Measurements from ENCODE around the gene PLCD1.
A peak's percentile ranks its signal among the peaks of the same experiment; 100 is the strongest.
"Not testable (repeated sequence)": the region's sequence is repeated elsewhere in the genome, so short reads cannot be mapped to it uniquely, and the experiment has no call there.

The PLCD1 gene

DNA sequence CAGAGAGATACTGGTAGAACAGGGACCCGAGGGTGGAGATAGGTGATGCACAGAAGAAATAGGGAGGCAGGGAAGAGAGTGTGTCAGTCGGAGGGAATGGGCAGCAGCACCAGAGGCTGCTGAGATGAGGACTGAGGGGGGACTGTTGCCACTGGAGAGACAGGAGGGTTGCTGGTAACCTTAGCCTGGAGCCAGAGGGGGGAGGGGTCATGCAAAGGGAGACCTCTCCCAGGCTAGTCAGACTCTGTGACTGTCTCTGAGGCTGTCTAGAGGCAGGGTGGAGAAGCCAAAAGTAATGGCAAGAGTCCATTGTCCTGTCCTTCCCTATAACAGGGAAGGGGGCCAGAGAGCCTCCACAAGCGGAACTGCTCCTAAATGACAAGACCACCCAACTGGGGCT is 7.5 kb upstream of the PLCD1 start:
- DNase-seq (ENCODE audit: low read depth in 2 of 2), result no peak

DNA sequence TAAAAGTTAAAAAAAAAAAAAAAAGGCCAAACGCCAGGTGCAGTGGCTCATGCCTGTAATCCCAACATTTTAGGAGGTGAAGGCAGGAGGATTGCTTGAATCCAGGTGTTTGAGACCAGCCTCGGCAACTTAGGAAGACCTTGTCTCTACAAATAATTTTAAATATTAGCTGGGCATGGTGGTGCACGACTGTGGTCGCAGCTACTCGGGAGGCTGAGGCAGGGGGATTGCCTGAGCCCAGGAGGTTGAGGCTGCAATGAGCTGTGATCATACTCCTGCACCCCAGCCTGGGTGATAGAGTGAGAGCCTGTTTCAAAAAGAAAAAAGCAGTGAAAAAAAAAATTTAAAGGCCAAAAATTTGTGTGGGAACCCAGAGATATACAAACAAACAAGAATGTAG is 6.8 kb upstream of the PLCD1 start:
- DNase-seq (ENCODE audit: low read depth in 2 of 2), result no peak

DNA sequence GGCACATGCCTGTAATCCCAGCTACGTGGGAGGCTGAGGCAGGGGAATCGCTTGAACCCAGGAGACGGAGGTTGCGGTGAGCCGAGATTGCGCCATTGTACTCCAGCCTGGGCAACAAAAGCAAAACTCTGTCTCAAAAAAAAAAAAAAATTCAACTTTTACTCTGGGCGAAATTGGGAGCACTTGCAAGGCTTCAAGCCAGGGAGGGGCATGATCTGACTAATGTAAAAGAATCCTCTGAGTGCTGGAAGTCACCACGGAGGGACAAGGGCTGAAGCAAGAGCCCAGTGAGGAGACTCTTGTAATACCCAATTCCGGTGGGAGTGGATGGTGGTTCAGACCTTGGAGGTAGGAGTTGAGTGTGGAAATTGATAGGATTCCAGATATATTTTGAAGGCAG is 4.9 kb upstream of the PLCD1 start:
- DNase-seq (ENCODE audit: low read depth in 2 of 2), result not testable (repeated sequence)

DNA sequence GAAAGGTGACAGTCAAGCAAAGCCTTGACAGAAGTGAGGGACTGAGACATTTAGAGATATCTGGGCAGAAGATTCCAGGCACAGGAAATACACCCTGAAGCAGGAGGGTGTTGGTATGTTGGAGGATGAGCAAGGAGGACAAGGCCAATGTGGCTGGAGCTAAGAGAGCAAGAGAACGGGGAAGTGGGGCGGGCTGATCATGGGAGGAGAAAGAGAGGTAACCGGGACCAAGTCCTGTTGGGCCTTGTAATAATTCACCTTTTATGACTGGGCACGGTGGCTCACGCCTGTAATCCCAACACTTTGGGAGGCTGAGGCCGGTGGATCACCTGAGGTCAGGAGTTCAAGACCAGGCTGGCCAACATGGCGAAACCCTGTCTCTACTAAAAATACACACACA is 4.1 kb upstream of the PLCD1 start:
- not testable (repeated sequence) for DNase-seq (ENCODE audit: low read depth in 2 of 2)

DNA sequence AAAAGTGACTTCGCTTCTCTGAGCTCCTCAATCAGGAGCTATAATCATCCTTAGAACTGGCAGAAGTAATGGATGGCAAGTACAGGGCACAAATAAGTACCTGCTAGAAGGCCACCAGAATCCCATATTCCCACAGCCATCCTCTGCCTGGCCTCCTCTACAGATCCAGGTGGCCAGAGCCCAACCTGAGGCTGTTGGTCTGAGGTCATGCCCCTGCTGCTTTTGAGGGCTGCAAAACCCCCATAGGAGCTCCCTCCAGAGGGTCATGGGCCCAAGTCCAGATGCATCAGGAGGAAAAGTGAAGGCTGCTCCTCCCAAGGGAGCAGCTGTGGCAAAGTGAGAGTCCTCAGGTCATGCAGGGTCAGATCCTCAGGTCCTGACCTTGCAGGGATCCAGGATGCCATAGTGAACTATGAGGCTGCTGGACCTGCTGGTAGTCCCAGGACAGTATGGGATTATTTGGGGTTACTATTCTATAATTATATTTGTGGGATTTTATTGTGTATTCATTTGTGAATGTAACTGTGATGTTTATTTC is 3.0 kb upstream of the PLCD1 start:
- DNase-seq (ENCODE audit: low read depth in 2 of 2), result no peak

DNA sequence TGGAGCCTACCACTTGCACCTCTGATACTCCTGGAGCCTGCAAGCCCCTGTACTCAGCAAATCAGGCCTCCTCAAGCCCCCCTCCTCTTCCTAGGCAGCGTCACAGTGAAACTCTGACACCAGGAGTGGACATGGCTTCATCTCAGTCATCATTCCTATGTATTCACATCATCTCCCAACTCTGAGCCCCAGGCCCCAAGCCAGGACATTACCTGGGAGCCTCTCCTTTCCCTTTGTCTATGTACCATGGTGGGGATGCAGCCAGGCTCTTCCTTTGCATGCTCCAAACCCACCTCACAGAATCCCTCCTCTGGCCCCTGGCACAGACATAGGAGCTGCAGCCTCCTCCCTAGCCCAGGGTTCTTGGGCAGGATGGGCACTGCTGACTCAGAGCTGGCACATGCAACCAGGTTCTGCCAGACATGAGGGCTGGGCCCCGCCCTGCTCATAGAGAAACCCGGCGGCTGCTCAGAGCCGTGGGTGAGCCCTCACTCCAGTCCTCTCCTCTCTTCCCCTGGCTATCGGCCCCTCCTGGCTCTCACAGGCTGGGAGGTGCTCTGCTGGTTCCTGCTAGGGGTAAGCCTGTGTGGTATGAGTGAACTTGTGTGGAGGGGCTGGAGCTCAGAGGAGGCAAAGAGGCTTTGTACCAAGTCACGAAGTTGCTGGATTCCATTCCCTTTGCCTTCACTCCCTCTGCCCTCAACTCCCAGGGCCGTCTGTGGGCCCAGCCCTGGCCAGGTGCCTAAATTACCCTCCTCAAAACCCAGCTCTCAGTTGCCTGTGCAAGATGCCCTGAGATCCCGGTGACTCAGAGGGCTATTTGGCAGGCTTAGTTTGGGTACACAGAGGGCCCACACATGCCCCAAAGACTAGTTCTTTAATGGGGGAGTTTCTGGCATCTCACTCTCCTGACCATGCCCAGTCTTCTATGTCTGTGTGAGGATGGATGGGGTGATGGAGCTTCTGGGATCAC is 1.9 kb upstream of the PLCD1 start:
- peak in 1 of 2 donors; percentile 35 for DNase-seq (ENCODE audit: low read depth in 2 of 2)

DNA sequence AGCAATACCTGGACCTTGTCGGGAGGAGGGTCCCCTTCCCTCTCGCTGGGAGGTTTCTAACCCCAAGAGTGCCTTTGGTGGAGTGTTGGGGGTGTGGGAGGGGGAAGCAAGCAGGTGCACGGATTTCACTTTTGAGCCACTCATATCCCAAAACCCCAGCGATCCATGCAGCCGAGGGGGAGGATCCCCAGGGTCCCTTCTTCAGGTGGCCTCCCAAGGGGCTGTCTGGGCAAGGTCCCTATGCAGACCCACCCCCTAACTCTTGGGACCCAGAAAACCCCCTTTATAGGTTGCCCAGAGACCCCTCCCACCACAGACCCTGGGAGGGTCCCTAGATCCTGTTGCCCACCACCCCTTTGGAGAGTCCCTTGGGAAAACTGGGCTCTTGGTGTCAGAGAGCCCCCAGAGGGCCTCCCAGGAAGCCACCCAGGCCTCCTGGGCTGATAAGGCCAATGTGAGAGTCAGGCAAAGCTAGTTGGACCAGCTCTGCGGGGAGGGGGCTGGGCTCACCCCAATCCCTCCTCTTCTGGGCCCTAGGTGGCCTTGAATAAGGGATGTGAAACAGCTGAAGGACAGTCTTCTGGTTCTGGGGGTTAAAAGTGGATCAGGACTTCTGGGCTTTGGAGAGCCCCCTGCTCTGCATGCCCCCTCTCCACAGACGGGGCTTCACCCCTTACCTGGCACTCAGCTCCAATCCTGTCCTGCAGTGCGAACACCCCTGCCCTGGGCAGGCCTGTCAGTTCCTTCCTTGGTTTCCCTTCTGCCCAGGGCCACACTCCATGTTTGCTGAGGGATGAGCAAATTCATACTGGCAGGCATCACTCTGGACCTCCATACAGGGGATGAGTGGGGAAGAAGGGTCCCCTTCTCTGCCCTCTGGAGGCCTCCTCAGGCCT is 932 bp upstream of the PLCD1 start:
- no peak for DNase-seq (ENCODE audit: low read depth in 2 of 2)

DNA sequence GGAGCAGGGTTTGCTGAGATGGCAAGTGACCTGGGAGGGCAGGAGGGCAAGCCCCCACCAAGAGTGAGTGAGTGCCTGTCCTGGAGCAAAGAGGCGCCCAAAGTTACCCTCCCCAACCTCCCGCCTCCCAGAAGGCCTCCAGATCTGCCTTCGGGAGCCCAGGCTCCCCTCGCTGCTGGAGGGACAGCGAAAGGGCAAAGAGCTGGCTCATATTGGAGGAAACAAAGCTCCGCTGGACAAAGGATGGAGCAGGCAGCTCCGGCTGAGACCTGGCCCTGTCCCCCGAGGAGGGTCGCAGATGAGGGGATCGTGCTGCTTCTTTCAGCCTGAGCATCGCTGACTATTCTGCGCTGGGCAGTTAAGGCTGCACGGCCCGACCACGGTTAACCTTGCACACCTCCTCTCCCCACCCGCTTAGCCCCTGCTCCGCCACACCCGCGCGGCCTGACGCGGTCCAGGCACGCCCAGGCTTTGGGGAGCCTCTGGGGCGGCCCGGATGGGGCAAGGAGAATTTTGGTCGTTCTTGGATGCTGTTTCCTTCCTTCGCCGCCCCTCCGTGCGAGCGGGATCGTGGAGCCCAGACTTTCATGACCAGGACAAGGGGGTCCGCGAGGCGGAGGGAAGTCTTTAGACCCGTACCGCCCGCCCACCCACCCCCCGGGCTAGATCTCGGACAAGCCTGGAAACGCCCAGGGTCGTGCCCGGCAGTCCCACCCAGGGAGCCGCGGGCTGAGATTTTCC is 651 bp downstream of the PLCD1 start:
- DNase-seq (ENCODE audit: low read depth in 2 of 2), result no peak

DNA sequence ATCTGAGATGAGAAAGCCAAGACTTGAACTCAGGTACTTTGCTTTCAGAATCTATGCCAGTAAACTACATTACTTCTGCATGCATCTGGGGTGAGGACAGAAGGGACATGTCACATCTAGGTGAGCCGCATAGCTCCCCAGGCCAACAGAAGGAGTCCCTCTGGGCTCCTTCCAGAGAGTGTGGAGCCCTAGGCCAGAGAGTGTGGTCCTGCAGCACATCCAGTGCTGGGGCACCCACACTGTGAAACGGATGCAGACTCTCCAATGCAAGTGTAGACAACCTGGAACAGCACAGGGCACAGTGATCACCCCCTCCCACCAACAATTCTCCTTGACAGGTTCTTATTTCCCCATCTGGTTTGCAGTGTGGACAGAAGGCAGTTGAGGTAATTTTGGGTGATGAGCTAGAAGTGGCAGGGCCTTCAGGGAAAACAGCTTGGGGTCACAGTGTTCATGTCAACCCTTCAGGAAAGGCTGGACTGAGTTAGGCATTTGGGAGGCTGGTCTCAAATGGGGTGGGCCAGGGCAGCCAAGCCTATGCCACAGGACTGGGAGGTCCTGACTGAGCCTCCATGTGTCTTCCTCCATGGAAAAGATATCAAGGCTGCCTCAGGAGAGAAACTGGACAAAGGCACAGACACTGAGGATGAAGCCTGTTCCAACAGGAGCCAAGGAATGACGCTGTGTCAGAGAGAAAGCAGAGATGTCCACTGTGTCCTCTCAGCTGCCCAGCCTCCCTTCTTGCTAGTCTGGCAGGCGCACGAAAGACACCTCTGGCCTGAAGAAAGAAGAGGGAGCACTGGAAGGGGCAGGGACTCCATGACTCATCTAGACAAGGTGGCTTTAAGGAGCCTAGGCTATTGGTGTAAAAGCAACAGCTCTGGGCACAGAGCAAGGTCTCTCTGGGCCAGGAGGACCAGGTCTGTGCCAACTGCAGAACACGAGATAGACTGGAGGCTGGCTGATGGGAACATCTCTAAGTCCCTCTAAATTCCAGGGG is 1.7 kb downstream of the PLCD1 start:
- DNase-seq (ENCODE audit: low read depth in 2 of 2), result no peak

DNA sequence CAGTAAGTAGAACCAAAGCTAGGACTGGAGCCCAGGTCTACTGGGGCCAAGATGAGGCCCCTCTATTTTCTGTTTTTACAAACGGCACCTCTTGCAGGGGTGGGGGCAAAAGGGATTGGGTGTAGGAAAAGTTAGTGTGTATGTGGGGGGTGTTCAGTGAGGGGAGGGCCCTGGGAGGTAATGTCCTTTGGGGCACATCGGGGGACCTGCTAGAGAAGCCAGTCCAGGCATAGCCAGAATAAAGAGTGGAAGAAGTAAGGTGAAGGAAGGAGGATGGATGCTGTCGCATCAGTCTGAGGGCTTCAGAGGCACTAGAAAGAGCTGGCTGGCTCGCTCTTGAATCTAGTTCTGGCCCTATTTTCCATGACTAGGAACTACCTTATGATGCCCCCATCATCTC is 2.6 kb downstream of the PLCD1 start:
- no peak for DNase-seq (ENCODE audit: low read depth in 2 of 2)

DNA sequence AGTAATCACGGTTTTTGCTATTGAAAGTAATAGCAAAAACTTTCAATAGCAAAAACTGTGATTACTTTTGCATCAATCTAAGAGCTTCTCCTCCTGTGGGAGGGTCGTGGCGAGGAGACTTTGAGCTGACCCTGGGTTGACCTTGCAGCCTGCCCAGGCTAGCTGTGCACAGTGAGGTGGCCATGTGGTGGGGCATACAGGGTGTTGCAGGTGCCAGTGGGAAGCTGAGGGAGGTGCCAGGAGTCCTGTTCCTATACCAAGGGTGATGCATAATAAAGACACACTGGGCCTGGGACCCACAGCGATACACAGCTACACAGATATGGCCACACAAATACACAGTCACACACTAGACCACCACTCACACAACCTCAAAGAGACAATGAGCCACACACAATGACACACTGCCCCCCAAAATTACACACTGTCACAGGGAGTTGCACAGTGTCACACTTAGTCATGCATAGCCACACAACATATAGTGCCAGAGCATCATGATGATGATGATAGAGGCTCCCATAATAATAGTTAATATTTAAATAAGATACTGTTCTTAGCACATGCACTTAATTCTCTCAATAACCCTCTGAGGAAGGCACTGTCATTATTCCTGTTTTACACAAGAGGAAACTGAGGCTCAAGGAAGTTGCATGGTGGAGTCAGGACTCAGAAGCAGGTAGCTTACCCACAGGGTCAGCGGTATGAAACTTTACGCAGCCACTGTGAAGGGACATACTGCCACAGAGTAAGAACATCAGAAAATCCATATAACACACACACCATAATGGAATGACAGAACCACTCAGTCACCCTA is 6.3 kb downstream of the PLCD1 start:
- DNase-seq (ENCODE audit: low read depth in 2 of 2), result no peak

DNA sequence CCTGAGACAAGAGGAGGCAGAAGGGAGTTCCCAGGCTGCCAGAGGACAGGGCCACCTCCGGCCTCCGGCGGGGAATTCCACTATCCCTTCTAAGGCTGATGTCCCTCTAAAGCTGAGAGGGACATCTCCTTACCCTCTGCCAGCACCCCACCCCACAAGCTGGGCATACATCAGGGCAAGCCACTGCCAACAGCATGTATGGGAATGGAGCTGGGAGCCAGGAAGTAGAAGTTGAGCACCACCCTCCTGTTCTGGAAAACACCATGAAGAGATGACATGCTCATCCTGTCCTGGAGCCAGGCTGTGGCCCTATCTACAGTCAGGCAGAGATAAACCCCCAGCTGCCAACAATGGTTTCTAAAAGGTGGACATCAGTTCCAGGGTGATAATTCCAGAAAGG is 7.1 kb downstream of the PLCD1 start:
- DNase-seq (ENCODE audit: low read depth in 2 of 2), result no peak

DNA sequence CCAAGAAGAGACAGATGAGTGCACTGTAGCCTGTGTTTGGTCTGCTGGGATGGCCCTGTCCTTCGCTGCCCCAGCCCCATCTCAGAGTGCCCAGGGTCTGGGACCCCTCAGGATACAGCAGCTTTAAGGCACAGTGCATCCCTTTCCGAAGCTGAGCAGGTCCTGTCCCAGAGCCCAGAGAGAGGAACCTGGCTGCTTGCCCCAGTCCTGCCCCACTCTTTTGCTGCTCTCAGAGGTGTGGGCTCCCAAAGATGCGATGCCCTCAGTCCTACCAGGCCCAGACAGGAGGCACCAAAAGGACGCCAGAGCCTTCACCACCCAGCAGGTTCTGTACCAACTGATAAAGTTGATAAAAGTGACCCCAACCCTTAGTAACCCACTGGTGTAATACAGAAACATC is 8.2 kb downstream of the PLCD1 start:
- no peak for DNase-seq (ENCODE audit: low read depth in 2 of 2)

DNA sequence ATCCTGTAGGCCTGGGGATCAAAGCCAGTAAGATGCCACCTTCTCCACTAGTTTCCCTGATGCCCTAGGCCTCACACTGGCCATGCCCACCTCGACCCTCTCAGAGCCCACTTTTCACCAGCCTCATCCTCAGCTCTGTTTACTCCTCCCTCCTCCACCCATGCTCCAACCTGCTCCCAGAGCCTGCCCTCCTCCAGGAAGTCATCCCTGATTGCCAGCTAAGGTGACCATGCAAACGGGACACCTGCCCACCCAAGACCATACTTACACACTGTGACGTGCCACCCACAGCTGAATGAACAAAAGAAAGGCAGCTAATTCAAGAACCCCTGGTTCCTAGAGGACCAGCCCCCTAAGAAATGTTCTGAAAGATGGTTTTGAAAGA is 9.1 kb downstream of the PLCD1 start:
- no peak for DNase-seq (ENCODE audit: low read depth in 2 of 2)

DNA sequence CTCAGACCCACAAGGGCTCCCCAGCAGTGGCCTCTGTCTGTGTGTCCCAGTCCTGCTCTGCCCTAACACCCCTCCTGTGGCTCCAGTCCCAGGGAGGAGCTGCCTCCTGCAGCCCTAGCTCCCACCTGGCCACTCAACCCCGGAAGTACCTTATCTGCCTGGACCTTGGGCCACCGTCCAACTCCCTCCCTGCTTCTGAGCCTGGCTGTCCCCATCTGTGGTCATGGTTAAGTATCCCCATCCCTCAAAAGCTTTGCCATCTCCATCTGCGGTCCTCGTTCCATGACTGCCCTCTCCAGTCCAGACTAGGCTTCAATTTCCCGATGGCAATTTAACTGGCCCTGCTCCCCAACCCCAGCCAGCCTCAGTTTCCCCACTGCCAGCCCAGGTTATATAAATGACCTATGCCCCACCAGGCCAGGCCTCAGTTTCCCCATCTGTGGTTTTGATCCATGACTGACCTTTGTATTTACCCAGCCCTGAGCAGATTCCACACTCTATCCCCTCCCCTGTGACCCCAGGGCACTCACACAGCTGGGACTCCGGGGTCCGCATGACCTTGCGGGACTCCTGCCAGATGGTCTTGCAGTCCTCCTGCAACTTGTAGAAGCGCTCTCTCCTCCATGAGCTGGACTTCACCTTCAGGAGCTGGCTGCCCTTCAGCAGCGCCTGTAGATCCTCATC is 9.6 kb downstream of the PLCD1 start:
- no peak for DNase-seq (ENCODE audit: low read depth in 2 of 2)

DNA sequence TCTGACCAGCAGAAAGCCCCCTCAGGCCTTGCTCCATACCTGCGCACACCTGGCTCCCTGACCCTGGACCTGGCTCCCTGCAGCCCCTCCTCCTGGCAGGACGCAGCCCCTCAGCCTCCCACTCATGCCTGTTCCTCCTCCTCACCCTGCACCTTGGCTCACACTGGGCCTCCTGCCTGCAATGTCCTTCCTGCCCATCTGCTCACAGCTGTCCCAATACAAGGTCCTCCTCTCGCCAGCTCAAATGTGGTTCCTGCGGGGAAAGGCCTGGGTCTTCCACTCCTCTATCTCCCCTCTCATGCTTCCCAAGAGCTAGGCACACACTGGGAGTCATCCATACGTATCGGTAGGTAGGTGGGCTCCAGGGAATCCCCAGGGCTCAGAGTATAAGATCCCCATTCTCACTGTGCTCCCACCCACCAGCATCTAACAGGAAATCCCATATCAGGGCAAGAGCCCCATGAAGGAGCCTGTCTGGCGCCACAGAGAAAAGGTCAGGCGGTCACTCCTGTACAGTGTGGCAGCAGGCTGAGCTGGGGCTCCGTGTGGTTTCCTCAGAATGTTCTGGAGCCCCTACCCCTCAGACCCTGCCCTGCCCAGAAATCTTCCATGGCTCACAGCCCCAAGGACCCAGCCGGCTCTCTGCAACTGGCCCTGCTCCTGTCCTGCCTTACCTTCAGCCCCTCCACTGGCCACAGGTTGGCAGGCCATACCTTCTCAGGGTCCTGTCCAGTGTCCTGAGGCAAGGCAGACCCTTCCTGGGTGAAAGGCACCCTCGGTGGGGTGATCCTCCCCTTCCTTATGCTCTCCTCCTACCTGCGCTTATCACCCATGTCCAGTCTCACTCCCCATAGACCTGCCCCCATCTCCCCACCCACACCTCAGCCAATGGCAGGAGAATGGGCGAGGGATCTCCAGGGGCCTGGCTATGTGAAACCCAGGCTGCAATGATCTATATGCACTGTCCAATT is 10.9 kb downstream of the PLCD1 start:
- no peak for DNase-seq (ENCODE audit: low read depth in 2 of 2)

DNA sequence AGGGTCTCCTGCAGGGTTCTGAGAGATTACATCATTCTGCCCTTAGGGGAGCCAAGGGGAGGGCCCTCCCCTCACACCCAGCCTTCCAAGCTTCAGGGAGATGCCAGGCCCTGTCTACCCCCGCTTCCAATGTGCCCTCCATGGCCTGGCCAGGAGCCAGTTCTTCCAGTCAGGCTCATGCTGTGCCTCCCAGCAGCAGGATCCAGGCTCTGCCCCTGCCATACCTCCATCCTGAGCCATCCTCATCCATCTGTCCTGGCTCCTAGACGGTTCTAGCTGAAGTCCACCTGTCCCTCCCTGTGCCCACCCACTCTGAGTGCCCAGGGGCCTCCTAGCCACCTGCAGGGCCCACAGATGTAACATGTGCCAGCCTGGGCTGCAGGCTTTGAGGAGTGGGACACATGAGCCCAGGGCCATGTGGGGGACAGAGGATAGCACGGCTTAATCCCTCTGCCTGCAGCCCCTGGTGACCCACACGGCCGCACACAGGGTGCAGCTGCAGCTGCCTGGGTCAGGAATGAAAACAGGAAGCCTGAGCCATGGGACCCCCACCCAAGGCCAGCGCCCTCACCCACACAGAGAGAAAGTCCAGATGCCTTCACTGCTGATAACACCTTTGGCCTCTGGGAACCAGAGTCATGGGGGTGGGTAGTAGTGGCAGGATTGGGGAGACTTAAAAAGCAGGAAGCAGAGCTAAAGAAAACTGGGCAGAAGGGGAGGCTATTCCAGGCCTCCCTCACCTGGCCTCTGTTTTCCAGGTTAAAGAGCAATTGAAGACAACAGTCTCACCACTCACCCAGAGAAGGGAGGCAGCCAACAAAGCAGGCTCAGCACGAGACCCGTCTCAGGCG is 11.8 kb downstream of the PLCD1 start:
- no peak for DNase-seq (ENCODE audit: low read depth in 2 of 2)

Measured in stimulated activated CD8-positive, alpha-beta memory T cell treated with anti-CD3 and anti-CD28 coated beads, Interleukin-2, amount 100 ng/mL, for 1 hour (primary cell).